ENCODE measurements around the gene AUTS2. TPM values are rescaled to one million over a fixed set of nuclear protein-coding genes. Genes with fewer than 3 reads are reported as not detected.

AUTS2 gene
- polyA plus RNA-seq, 1 donor from 2014 or later: 8.9 TPM

DNA sequence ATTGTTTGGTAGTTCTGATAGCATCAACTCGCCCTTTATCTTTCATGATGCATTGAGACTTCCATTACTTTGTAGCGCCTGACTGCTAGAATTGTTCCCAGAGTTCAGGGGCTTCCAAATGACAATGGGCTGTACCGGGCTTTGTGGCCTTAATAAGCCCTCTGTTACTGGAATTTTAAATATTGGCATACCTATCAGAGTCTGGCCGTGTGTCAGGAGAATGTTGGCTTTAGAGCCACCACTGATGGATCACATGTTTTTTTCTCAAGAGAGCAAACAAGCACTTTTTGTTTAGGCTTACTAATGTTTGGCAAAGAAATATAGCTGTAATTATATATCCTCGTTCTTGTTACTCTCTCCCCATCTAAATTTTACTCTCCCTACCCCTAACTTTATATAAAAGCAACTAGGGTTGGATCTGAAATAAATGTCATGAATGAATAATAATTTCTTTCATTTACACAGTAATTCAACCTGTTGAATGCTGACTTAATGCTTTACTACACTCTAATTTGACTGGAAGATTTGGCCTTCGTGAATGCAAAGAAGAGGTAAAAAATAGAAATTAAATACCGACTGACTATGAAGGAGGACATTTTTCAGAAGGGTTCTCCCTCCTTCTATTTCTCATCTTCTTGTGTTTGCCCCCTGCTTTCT, 396.7 kb downstream of the AUTS2 start:
- no peak overlapping the region for H3K27ac Mint-ChIP-seq
- H3K36me3 Mint-ChIP-seq: no peaks in the 10 kb centered on the region

GRCh38 chr7:69996121-69996520, 397.8 kb downstream of the AUTS2 start:
- no peak overlapping the region for H3K27ac Mint-ChIP-seq
- H3K27me3 Mint-ChIP-seq: no peaks in the 10 kb centered on the region
- H3K4me1 Mint-ChIP-seq: peaks cover 0 to 8% (median 4%) of the 10 kb centered on the region in 3 donors
- no peak overlapping the region for H3K4me3 Mint-ChIP-seq
- no peaks in the 10 kb centered on the region for H3K9me3 Mint-ChIP-seq
- no peaks in the 10 kb centered on the region for H3K36me3 Mint-ChIP-seq

More for the DNA sequence above, 396.7 kb downstream of the AUTS2 start:
- H3K4me3 Mint-ChIP-seq: no peak overlapping the region
- no peaks in the 10 kb centered on the region for H3K9me3 Mint-ChIP-seq
- no peaks in the 10 kb centered on the region for H3K27me3 Mint-ChIP-seq
- peaks cover 0 to 9% (median 4%) of the 10 kb centered on the region in 3 donors for H3K4me1 Mint-ChIP-seq

DNA sequence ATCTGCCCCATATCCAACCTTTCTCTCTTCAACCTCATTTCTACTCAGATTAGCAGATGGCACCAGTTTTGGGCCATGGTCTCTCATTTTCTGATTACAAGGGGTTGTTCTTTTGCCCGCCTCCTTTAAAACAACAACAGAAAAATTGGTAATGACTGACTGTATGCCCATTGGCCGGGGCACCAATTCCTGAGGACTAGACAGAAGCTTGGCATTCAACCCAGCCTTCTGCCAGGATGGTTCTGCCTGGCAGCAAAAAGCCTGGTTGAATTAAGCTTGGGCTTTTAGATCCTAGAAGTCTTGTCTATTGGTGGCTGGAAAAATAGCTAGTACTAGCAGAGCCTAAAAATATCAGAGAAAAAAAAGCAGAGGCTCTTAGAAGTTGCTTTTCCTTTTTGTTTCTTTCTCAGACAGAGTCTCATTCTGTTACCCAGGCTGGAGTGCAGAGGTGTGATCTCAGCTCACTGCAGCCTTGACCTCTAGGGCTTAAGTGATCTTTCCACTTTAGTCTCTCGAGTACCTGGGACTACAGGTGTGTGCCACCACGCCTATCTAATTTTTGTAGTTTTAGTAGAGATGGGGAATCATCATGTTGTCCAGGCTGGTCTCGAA, 402.6 kb downstream of the AUTS2 start:
- H3K9me3 Mint-ChIP-seq: no peaks in the 10 kb centered on the region
- no peaks in the 10 kb centered on the region for H3K27me3 Mint-ChIP-seq
- no peak overlapping the region for H3K4me3 Mint-ChIP-seq
- no peak overlapping the region for H3K27ac Mint-ChIP-seq
- no peaks in the 10 kb centered on the region for H3K36me3 Mint-ChIP-seq
- H3K4me1 Mint-ChIP-seq: peaks cover 1 to 12% (median 6%) of the 10 kb centered on the region in 3 donors

GRCh38 chr7:70005480-70005879, 407.2 kb downstream of the AUTS2 start:
- H3K36me3 Mint-ChIP-seq: no peaks in the 10 kb centered on the region
- H3K27ac Mint-ChIP-seq: no peak overlapping the region
- H3K9me3 Mint-ChIP-seq: no peaks in the 10 kb centered on the region
- peak overlapping the region in 2 of 4 donors; percentile 41 to 58 for H3K4me3 Mint-ChIP-seq
- no peaks in the 10 kb centered on the region for H3K27me3 Mint-ChIP-seq
- H3K4me1 Mint-ChIP-seq: peaks cover 5 to 19% (median 19%) of the 10 kb centered on the region in 3 donors

DNA sequence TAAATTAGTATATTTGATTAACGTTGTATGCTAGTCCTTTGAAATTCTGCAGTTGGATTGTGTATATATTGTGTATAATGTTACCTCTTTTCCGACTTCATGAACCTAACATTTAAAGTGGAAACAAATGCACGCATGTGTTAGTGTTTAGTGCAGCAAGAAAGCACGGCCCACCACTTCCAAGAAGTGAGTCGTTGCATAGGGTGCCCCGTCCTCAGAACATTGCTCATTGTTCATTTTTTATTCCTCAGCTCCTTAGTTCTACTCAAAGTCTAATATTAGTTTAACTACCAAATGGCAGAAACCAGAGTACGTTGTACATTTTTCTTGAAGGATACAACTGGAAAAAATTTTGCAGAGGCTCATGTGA, 407.6 kb downstream of the AUTS2 start:
- H3K9me3 Mint-ChIP-seq: no peaks in the 10 kb centered on the region
- H3K27me3 Mint-ChIP-seq: no peaks in the 10 kb centered on the region
- H3K27ac Mint-ChIP-seq: peak overlapping the region in 1 of 3 donors; percentile 7
- peak overlapping the region in 1 of 4 donors; percentile 60 for H3K4me3 Mint-ChIP-seq
- H3K4me1 Mint-ChIP-seq: peaks cover 5 to 19% (median 16%) of the 10 kb centered on the region in 3 donors
- H3K36me3 Mint-ChIP-seq: no peaks in the 10 kb centered on the region

DNA sequence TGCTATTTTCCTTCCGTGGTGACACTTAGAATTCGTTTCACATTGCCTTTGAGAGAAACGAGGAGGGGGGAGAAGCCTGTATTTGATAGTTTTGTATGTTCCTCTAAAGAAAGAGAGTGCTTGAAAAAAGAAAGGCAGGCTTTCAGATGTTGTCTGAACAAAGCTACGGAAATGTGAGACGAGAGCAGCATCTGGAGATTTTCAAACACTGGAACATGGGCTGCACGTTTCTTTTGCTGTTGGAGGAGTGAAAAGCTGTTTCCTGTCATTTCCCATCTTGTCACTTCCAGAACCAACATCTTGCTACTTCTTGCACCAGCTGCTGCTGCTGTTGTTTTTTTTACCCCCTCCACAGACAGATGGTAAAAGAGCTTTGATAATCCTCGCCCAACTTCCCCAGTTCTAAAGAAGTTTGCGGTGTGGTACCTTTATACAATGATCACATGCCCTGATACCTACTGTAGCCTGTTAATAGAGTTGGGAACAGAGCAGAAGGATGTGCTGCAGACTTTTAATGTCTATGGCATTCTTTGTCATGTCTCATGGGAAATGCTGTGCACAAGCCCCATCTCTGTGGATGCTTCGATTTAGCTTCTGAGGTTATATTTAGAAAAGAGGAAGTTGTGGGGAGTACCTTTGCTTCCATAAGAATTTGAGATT, 408.1 kb downstream of the AUTS2 start:
- H3K36me3 Mint-ChIP-seq: no peaks in the 10 kb centered on the region

GRCh38 chr7:70008466-70008865, 410.2 kb downstream of the AUTS2 start:
- Mint-ChIP-seq H3K36me3 (no peaks in the 10 kb centered on the region), H3K4me3 (no peak overlapping the region), H3K27ac (no peak overlapping the region), H3K9me3 (no peaks in the 10 kb centered on the region), H3K27me3 (no peaks in the 10 kb centered on the region), H3K4me1 (peaks cover 5 to 37% (median 16%) of the 10 kb centered on the region in 3 donors)

More for the DNA sequence above, 408.1 kb downstream of the AUTS2 start:
- peaks cover 5 to 23% (median 16%) of the 10 kb centered on the region in 3 donors for H3K4me1 Mint-ChIP-seq
- H3K9me3 Mint-ChIP-seq: no peaks in the 10 kb centered on the region
- H3K27ac Mint-ChIP-seq: peak overlapping the region in 2 of 3 donors; percentile 7 to 14
- H3K4me3 Mint-ChIP-seq: peak overlapping the region in 2 of 4 donors; percentile 36 to 60
- H3K27me3 Mint-ChIP-seq: no peaks in the 10 kb centered on the region

DNA sequence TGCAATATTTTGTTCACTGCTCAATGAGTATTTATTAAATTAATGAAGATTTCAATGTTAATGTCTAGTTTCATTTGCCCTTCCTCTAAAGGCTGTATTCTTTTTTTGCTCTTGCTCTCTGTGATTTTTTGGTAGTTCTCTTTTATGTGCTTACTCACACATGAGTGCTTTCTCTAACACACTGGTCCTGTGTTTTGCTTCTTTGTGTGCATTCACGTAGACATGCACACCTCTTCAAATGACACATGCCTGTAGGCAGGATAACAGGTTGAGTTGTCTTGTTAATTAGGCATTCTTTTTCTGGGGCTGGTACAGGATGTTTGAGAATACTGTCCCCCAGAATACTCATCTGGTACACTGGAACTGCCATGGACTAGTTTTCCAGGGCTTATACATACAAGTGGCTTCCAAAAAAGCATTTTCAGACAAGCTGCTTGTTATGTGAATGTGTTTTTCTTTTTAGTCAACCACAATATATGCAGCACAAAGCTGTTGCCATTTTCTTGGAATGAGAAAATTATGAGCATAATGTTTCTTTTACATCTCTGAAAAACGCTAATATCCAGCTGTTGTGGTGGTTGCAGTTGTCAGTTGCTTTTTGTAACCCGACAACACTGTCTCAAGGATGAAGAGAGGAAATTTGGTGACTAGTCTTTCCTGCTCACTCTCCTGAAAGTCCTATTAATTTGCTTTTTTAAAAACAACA, 416.4 kb downstream of the AUTS2 start:
- H3K36me3 Mint-ChIP-seq: peaks cover 1% of the 10 kb centered on the region
- H3K9me3 Mint-ChIP-seq: no peaks in the 10 kb centered on the region
- peak overlapping the region in 1 of 4 donors; percentile 1 for H3K4me3 Mint-ChIP-seq
- peak overlapping the region in 1 of 3 donors; percentile 51 for H3K27ac Mint-ChIP-seq
- peaks cover 2 to 19% (median 4%) of the 10 kb centered on the region in 3 donors for H3K4me1 Mint-ChIP-seq
- H3K27me3 Mint-ChIP-seq: peaks cover 3% of the 10 kb centered on the region

DNA sequence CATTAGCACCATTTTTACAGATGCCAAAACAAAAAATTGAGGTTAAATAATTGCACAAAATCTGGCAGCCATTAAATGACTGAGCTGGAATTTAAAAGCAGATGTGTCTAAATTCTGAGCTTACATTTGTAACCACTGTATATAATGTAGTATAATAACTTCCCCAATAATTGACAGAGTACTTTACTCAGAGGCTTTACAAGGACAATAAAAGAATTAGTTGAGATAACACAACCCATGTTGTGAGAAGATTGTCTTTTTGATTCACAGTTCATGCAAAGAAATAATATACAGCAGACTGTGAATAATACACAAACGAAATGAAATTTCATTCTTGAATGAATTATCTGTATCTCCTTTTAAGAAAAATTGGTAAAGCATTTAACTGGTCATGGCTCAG, 417.1 kb downstream of the AUTS2 start:
- Mint-ChIP-seq H3K9me3 (no peaks in the 10 kb centered on the region), H3K27ac (no peak overlapping the region)

DNA sequence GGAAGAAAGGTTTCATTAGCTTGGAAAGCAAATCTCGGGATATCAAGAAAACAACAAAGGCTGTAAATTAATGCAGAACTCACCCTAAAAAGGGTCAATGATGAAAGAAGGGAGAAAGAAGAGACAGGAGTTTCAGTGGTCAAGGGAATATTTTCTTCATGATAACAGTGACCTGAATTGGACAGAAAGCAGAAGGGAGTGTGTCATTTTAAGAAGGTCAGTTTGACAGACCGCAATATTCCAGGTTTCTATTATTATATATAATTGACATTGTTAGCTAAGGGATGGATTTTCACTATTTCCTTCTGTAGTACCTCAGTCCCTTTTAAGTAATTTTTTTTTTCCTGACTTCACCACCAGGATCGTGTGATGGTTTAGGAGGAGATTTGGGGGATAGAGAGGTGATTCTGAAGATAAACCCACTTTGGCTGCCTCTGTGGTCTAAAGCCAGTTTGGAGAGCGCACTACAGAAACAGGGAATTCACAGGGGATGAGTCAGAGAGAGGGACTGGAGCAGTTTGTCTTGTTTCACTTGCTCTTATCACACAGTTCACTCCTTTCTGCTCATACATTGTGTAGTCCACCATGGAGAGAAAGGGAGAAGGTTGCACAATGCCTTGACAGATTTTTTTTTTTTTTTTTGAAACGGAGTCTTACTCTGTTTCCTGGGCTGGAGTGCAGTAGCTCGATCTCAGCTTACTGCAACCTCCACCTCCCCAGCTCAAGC, 417.9 kb downstream of the AUTS2 start:
- Mint-ChIP-seq H3K27ac (no peak overlapping the region), H3K27me3 (peaks cover 3% of the 10 kb centered on the region), H3K9me3 (no peaks in the 10 kb centered on the region), H3K4me1 (peaks cover 2 to 17% (median 4%) of the 10 kb centered on the region in 3 donors), H3K36me3 (peaks cover 1% of the 10 kb centered on the region), H3K4me3 (no peak overlapping the region)

More for the DNA sequence above, 417.1 kb downstream of the AUTS2 start:
- Mint-ChIP-seq H3K27me3 (peaks cover 3% of the 10 kb centered on the region), H3K36me3 (peaks cover 1% of the 10 kb centered on the region), H3K4me1 (peaks cover 2 to 19% (median 4%) of the 10 kb centered on the region in 3 donors), H3K4me3 (no peak overlapping the region)

DNA sequence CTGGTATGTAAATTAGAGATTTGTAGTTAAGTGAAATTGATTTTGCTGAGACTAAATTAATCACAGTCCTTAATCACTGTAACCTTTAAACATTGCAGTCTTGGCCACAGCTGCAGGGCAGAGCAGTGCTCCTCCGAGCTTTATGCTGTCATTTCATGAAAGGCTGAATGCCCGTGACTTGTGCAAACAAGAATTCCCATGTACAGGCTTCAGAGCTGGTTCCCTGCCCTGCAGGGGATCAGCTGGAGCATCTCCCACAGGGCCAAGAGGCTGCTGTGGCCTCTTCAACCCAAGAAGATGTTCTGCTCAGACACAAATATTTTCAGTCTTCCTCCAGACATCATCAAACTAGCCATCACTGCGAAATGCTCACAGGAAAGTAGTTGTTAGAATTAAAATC, 419.1 kb downstream of the AUTS2 start:
- peaks cover 3% of the 10 kb centered on the region for H3K27me3 Mint-ChIP-seq
- no peak overlapping the region for H3K27ac Mint-ChIP-seq
- peaks cover 1% of the 10 kb centered on the region for H3K36me3 Mint-ChIP-seq
- peaks cover 2 to 12% (median 4%) of the 10 kb centered on the region in 3 donors for H3K4me1 Mint-ChIP-seq
- H3K4me3 Mint-ChIP-seq: no peak overlapping the region
- no peaks in the 10 kb centered on the region for H3K9me3 Mint-ChIP-seq

DNA sequence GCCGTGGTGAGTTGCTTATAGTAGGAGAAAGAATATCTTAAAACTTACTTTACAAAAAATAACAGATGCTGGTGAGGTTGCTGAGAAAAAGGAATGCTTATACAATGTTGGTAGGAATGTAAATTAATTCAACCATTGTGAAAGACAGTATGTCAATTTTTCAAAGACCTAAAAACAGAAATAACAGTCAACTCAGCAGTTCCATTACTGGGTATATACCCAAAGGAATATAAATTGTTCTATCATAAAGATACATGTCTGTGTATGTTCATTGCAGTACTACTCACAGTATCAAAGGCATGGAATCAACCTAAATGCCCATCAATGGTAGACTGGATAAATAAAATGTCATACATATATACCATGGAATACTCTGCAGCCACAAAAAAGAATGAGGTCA, 420.4 kb downstream of the AUTS2 start:
- H3K4me3 Mint-ChIP-seq: no peak overlapping the region
- H3K4me1 Mint-ChIP-seq: peaks cover 0 to 4% (median 2%) of the 10 kb centered on the region in 3 donors
- peaks cover 1% of the 10 kb centered on the region for H3K36me3 Mint-ChIP-seq
- peaks cover 3% of the 10 kb centered on the region for H3K27me3 Mint-ChIP-seq
- no peaks in the 10 kb centered on the region for H3K9me3 Mint-ChIP-seq
- no peak overlapping the region for H3K27ac Mint-ChIP-seq

DNA sequence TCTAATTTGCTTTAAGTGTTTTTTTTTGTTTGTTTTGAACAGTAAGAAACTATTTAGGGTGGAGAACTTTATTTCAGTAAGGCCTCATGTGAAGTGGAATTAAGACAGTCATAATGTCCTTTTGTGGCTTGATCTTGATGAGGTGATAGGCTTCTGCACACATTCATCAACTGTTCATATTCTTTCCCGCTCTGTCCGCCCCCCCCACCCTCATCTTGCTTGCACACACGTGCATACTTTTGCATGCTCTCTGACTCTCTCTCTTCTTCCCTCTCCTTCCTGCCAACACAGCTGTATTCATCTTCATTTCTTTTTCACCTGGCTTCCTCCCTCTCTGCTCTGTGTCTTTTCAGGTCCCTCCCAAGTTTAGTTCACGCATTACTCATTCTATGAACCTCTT, 429.6 kb downstream of the AUTS2 start:
- no peaks in the 10 kb centered on the region for H3K27me3 Mint-ChIP-seq
- peaks cover 0 to 1% (median 0%) of the 10 kb centered on the region in 3 donors for H3K9me3 Mint-ChIP-seq
- no peak overlapping the region for H3K4me3 Mint-ChIP-seq
- H3K36me3 Mint-ChIP-seq: no peaks in the 10 kb centered on the region
- H3K27ac Mint-ChIP-seq: no peak overlapping the region
- peaks cover 5 to 15% (median 13%) of the 10 kb centered on the region in 3 donors for H3K4me1 Mint-ChIP-seq

DNA sequence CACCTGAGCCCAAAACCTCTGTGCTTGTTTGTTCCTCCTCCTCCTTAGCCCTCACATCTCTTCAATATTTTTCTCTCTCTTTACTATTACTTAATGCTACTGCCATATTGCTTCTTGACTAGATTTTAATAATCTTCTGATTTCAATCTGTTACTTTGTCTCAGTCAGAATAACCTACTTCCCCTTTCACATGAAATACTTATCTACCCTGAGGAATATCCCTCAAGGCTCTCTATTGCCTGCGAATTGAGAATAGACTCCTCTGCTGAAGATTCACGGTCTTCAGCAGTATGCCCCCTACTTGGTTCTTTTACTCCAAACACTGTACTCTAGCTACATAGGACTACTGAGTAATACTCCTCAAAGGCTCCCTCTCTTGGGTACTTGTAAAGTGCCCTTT, 430.3 kb downstream of the AUTS2 start:
- H3K4me3 Mint-ChIP-seq: no peak overlapping the region
- no peaks in the 10 kb centered on the region for H3K27me3 Mint-ChIP-seq
- H3K9me3 Mint-ChIP-seq: peaks cover 0 to 1% (median 0%) of the 10 kb centered on the region in 3 donors

More for the DNA sequence above, 430.3 kb downstream of the AUTS2 start:
- H3K36me3 Mint-ChIP-seq: no peaks in the 10 kb centered on the region
- no peak overlapping the region for H3K27ac Mint-ChIP-seq
- H3K4me1 Mint-ChIP-seq: peaks cover 5 to 15% (median 13%) of the 10 kb centered on the region in 3 donors

Data from IgD-negative memory B cell (primary cell).